Measurements from ENCODE around the gene ACAP2. TPM values are rescaled to one million over a fixed set of nuclear protein-coding genes. Genes with fewer than 3 reads are reported as not detected.

Gene ACAP2
- polyA plus RNA-seq, 2 of the 4 experiments (the other 2 are of a cell fraction), result 7.8 to 26.0 TPM

GRCh38 chr3:195443391-195443989 lies 670 bp upstream of the ACAP2 start:
- H3K4me1 ChIP-seq, result peaks cover 22% of the 10 kb centered on the region
- peak overlapping the region; percentile 34; the same call in 2 of the 3 replicates for H3K4me3 ChIP-seq
- CTCF ChIA-PET, result no interaction called here
- peak overlapping the region; percentile 94 for H3K4me2 ChIP-seq
- no peak for ATAC-seq
- peak overlapping the region; percentile 74 to 75 for H3K27ac ChIP-seq
- DNase-seq (ENCODE audit: low read depth in 1 of 2, low spot score in 1 of 2), result no peak
- WGBS (ENCODE audit: missing lambda C conversion rate), result 21% methylated on average over 6 of the region's 6 CpGs
- POLR2A ChIA-PET, result interaction anchor here (1.3 to 2.2 kb wide), 3 partner anchors 27 to 173 kb away, joined by 3 to 13 read pairs (median 9); partner anchors contain the start of genes PPP1R2 and XXYLT1
- TF ChIP-seq POLR2A (IDR thresholded peaks at IDR 0.05; ENCODE audit: low read length) (peak; percentile 38), HOXA7 (CRISPR knock-in tag; IDR thresholded peaks at IDR 0.05) (no peak), NFE2L2 (conservative IDR thresholded peaks at IDR 0.05; ENCODE audit: low read length) (no peak)
- no peaks in the 10 kb centered on the region for H3K9me3 ChIP-seq
- FAIRE-seq, result no peak

GRCh38 chr3:195441992-195442572 lies 738 bp downstream of the ACAP2 start:
- Histone ChIP-seq H3K4me1 (peaks cover 22% of the 10 kb centered on the region), H3K27ac (peak overlapping the region; percentile 91 to 95), H3K9me3 (no peaks in the 10 kb centered on the region), H3K4me2 (peak overlapping the region; percentile 93), H3K4me3 (peak overlapping the region; percentile 99)
- CTCF ChIA-PET, result interaction anchor here (1.2 to 3.1 kb wide), 2 partner anchors 171 to 172 kb away, joined by 4 to 15 read pairs; partner anchors contain the start of gene XXYLT1
- TF ChIP-seq CEBPB (IDR thresholded peaks at IDR 0.05) (no peak), SREBF2 (IDR thresholded peaks at IDR 0.05) (no peak), FOSL2 (IDR thresholded peaks at IDR 0.05) (no peak), FOSL2 (CRISPR knock-in tag; IDR thresholded peaks at IDR 0.05) (no peak), RAD21 (conservative IDR thresholded peaks at IDR 0.05 in 1 of 2, IDR thresholded peaks at IDR 0.05 in 1 of 2) (no peak), MYC (IDR thresholded peaks at IDR 0.05; ENCODE audit: borderline replicate concordance, low read length) (no peak), NPAS2 (CRISPR knock-in tag; IDR thresholded peaks at IDR 0.05; ENCODE audit: borderline replicate concordance) (no peak), PHF8 (IDR thresholded peaks at IDR 0.05; ENCODE audit: borderline replicate concordance, low read depth) (no peak), EHMT2 (IDR thresholded peaks at IDR 0.05; ENCODE audit: low read depth) (no peak), ATOH8 (CRISPR knock-in tag; IDR thresholded peaks at IDR 0.05; ENCODE audit: low read depth) (no peak), POLR2AphosphoS2 (conservative IDR thresholded peaks at IDR 0.05; ENCODE audit: low read length) (no peak), HDAC2 (IDR thresholded peaks at IDR 0.05) (no peak), MAZ (IDR thresholded peaks at IDR 0.05; ENCODE audit: borderline replicate concordance, low read depth, low read length) (no peak), CBX2 (IDR thresholded peaks at IDR 0.05; ENCODE audit: borderline replicate concordance, low read depth) (no peak), TFCP2L1 (CRISPR knock-in tag; IDR thresholded peaks at IDR 0.05) (no peak), ZFP36 (IDR thresholded peaks at IDR 0.05; ENCODE audit: borderline replicate concordance, partially characterized antibody) (no peak), FOXS1 (CRISPR knock-in tag; IDR thresholded peaks at IDR 0.05) (no peak), EHF (CRISPR knock-in tag; IDR thresholded peaks at IDR 0.05) (no peak), HEYL (CRISPR knock-in tag; IDR thresholded peaks at IDR 0.05) (no peak), JUNB (IDR thresholded peaks at IDR 0.05) (no peak)
- POLR2A ChIA-PET, result interaction anchor here (0.6 to 2.2 kb wide), 5 partner anchors 29 to 760 kb away, joined by 3 to 13 read pairs (median 4); partner anchors contain the start of genes PPP1R2 and XXYLT1
- 5% methylated on average over 16 of the region's 43 CpGs for WGBS (ENCODE audit: missing lambda C conversion rate)
- DNase-seq (ENCODE audit: low read depth in 1 of 2, low spot score in 1 of 2), result peak; percentile 14 to 22
- peak; percentile 29 to 47 for ATAC-seq
- no peak for FAIRE-seq

- H3K4me1 ChIP-seq, result peaks cover 22% of the 10 kb centered on the region
- ATAC-seq, result peak; percentile 56 to 58
- CTCF ChIA-PET, result interaction anchor here (1.2 to 3.1 kb wide), 2 partner anchors 170 to 171 kb away, joined by 4 to 15 read pairs; partner anchors contain the start of gene XXYLT1
- DNase-seq (ENCODE audit: low read depth in 1 of 2, low spot score in 1 of 2), result peak; percentile 45 to 58
- peak overlapping the region; percentile 93 for H3K4me2 ChIP-seq
- POLR2A ChIA-PET, result interaction anchor here (0.6 to 2.2 kb wide), 4 partner anchors 69 to 759 kb away, joined by 3 to 13 read pairs (median 4); partner anchors contain the start of gene XXYLT1
- H3K27ac ChIP-seq, result peak overlapping the region; percentile 91 to 95
- WGBS (ENCODE audit: missing lambda C conversion rate), result 21% methylated on average over 10 of the region's 13 CpGs
- no peaks in the 10 kb centered on the region for H3K9me3 ChIP-seq
- peak overlapping the region; percentile 99 for H3K4me3 ChIP-seq
- FAIRE-seq, result no peak
- TF ChIP-seq RNF2 (IDR thresholded peaks at IDR 0.05; ENCODE audit: borderline replicate concordance, low read depth) (no peak), RAD21 (conservative IDR thresholded peaks at IDR 0.05 in 1 of 2, IDR thresholded peaks at IDR 0.05 in 1 of 2) (no peak), HDAC2 (IDR thresholded peaks at IDR 0.05) (no peak), ESRRA (IDR thresholded peaks at IDR 0.05; ENCODE audit: borderline replicate concordance, low read length) (no peak), REST (IDR thresholded peaks at IDR 0.05) (no peak), ZSCAN20 (CRISPR knock-in tag; IDR thresholded peaks at IDR 0.05) (no peak), MAFK (IDR thresholded peaks at IDR 0.05; ENCODE audit: partially characterized antibody) (no peak), KDM1A (IDR thresholded peaks at IDR 0.05; ENCODE audit: low read depth) (no peak), RFX5 (IDR thresholded peaks at IDR 0.05) (no peak), GATA3 (IDR thresholded peaks at IDR 0.05; ENCODE audit: borderline replicate concordance) (no peak)
Measured at GRCh38 chr3:195441476-195441991, 1.3 kb downstream of the ACAP2 start.

All from A549 (cell line).